ENCODE data around the gene ADARB1. TPM values are rescaled to one million over a fixed set of nuclear protein-coding genes. Genes with fewer than 3 reads are reported as not detected.

ADARB1 gene
- total and polyA plus RNA-seq, 2 of the 8 experiments (the other 6 are each of a cell fraction or from before 2014, with no cell fraction given): 4.7 to 14.9 TPM

GRCh38 chr21:45060675-45061311 lies 13.6 kb upstream of the ADARB1 start (continued):
- TF ChIP-seq SRF (IDR thresholded peaks at IDR 0.05; ENCODE audit: low read depth, low read length) (no peak), SP2 (IDR thresholded peaks at IDR 0.05; ENCODE audit: low read length) (no peak), MAFK (IDR thresholded peaks at IDR 0.05; ENCODE audit: low read depth, low read length) (no peak), TAF1 (IDR thresholded peaks at IDR 0.05; ENCODE audit: low read depth, low read length) (no peak), POLR2AphosphoS5 (IDR thresholded peaks at IDR 0.05; ENCODE audit: low read depth, low read length) (no peak), FOSL1 (IDR thresholded peaks at IDR 0.05; ENCODE audit: insufficient read depth, low read depth, low read length) (no peak), RXRA (IDR thresholded peaks at IDR 0.05; ENCODE audit: insufficient read depth, low read depth, low read length) (no peak)

All from H1 (cell line).